OCI-LY3 (cell line): ENCODE results near the gene IFFO2.

ENCODE experiments used
- CTCF ChIP-seq: fragments of 200-600, 300-600 bp; sonication (generic); IDR thresholded peaks from 2 replicates; pipeline ENCODE4 v1.5.1; 2014; ENCODE audit warnings: antibody characterized with exemption, low read length, low read depth
- EZH2phosphoT487 ChIP-seq: fragments of 200-600 bp; shearing (Covaris generic); IDR thresholded peaks from 2 replicates; pipeline ENCODE4 v1.6.1; 2018; ENCODE audit warnings: antibody characterized with exemption, mixed run types, low read depth

DNA sequence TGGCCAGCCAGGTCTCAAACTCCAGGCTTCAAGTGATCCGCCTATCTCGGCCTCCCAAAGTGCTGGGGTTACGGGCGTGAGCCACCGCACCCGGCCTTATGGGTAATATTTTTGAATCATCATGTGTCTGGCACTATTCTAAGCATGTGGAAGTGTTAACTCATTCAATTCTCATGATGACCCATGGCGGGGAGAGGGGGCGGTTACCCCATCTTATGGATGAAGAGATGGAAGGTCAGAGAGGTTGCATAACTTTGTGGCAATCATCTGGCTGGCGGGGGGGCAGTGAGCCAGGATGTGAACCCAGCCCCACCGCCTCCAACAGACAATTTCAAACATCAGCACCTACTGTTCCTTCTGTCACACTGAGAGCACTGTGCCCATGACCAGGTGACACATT is 85.5 kb downstream of the IFFO2 start:
- TF ChIP-seq CTCF (no peak), EZH2phosphoT487 (no peak)
